H9 (cell line): ENCODE results near the gene BHLHE41. TPM values are rescaled to one million over a fixed set of nuclear protein-coding genes. Genes with fewer than 3 reads are reported as not detected.

ENCODE experiments used
- DNase-seq: peaks from one replicate; pipeline ENCODE4 v3.0.0-alpha.2; 2017
- H2AFZ ChIP-seq: one replicate; pipeline ENCODE4 v1.6.1; 2013; ENCODE audit warnings: mild to moderate bottlenecking, low read length, control low read depth, moderate library complexity
- H2AK5ac ChIP-seq: 2 replicates; pipeline ENCODE4 v1.6.1; 2013; ENCODE audit warnings: low read length, control low read depth, mixed read lengths; ENCODE audit not compliant: insufficient read length
- H2BK120ac ChIP-seq: one replicate; pipeline ENCODE4 v1.6.1; 2013; ENCODE audit warnings: low read depth, mild to moderate bottlenecking, low read length, control low read depth, inconsistent platforms; ENCODE audit not compliant: poor library complexity, severe bottlenecking
- H2BK12ac ChIP-seq: 2 replicates; pipeline ENCODE4 v1.6.1; 2013; ENCODE audit warnings: low read length, control low read depth, mixed read lengths, low read depth; ENCODE audit not compliant: insufficient read length
- H2BK15ac ChIP-seq: 2 replicates; pipeline ENCODE4 v1.6.1; 2013; ENCODE audit warnings: low read depth, low read length, control low read depth
- H2BK20ac ChIP-seq: one replicate; pipeline ENCODE4 v1.6.1; 2013; ENCODE audit warnings: low read depth, mild to moderate bottlenecking, low read length, control low read depth, inconsistent platforms; ENCODE audit not compliant: poor library complexity, severe bottlenecking
- H2BK5ac ChIP-seq: 2 replicates; pipeline ENCODE4 v1.6.1; 2013; ENCODE audit warnings: low read length, control low read depth, mixed read lengths; ENCODE audit not compliant: insufficient read length
- H3K14ac ChIP-seq: 2 replicates; pipeline ENCODE4 v1.6.1; 2013; ENCODE audit warnings: low read length, control low read depth; ENCODE audit not compliant: insufficient read depth
- H3K18ac ChIP-seq: 2 replicates; pipeline ENCODE4 v1.6.1; 2013; ENCODE audit warnings: low read depth, mild to moderate bottlenecking, mixed read lengths, low read length, control low read depth; ENCODE audit not compliant: insufficient read length
- H3K23ac ChIP-seq: 2 replicates; pipeline ENCODE4 v1.6.1; 2013; ENCODE audit warnings: low read length, control low read depth, mixed read lengths, low read depth; ENCODE audit not compliant: insufficient read length
- H3K23me2 ChIP-seq: 2 replicates; pipeline ENCODE4 v1.6.1; 2013; ENCODE audit warnings: low read depth, mild to moderate bottlenecking, mixed read lengths, low read length, control low read depth; ENCODE audit not compliant: insufficient read length, poor library complexity, severe bottlenecking
- H3K27ac ChIP-seq: 2 replicates; pipeline ENCODE4 v1.5.1; 2013; ENCODE audit warnings: low read length, control low read depth, mixed read lengths, low read depth; ENCODE audit not compliant: insufficient read length
- H3K27me3 ChIP-seq: 2 replicates; pipeline ENCODE4 v1.6.1; 2013; ENCODE audit warnings: low read length, control low read depth, inconsistent platforms; ENCODE audit not compliant: insufficient read depth
- H3K4ac ChIP-seq: 2 replicates; pipeline ENCODE4 v1.6.1; 2013; ENCODE audit warnings: low read depth, mild to moderate bottlenecking, control low read depth, inconsistent platforms, low read length, moderate library complexity
- H3K4me1 ChIP-seq: 2 replicates; pipeline ENCODE4 v1.6.1; 2013; ENCODE audit warnings: low read length, control low read depth, inconsistent platforms; ENCODE audit not compliant: insufficient read depth
- H3K4me2 ChIP-seq: 2 replicates; pipeline ENCODE4 v1.6.1; 2013; ENCODE audit warnings: low read length, control low read depth, mixed read lengths; ENCODE audit not compliant: insufficient read length, insufficient read depth
- H3K56ac ChIP-seq: 2 replicates; pipeline ENCODE4 v1.6.1; 2013; ENCODE audit warnings: low read depth, mild to moderate bottlenecking, mixed read lengths, low read length, control low read depth; ENCODE audit not compliant: insufficient read length
- H3K79me1 ChIP-seq: 2 replicates; pipeline ENCODE4 v1.6.1; 2013; ENCODE audit warnings: low read depth, mild to moderate bottlenecking, moderate library complexity, low read length, control low read depth, inconsistent platforms; ENCODE audit not compliant: insufficient read depth, poor library complexity, severe bottlenecking
- H3K79me2 ChIP-seq: 2 replicates; pipeline ENCODE4 v1.6.1; 2013; ENCODE audit warnings: low read length, control low read depth, inconsistent platforms; ENCODE audit not compliant: insufficient read depth
- H3K9ac ChIP-seq: 2 replicates; pipeline ENCODE4 v1.6.1; 2013; ENCODE audit warnings: low read length, control low read depth, mixed read lengths; ENCODE audit not compliant: insufficient read length; ENCODE audit errors: extremely low read depth
- H3K9me3 ChIP-seq: one replicate; pipeline ENCODE4 v1.6.1; 2013; ENCODE audit warnings: low read depth, low read length, inconsistent platforms; ENCODE audit not compliant: control insufficient read depth
- H3T11ph ChIP-seq: one replicate; pipeline ENCODE4 v1.6.1; 2013; ENCODE audit warnings: mild to moderate bottlenecking, low read length, control low read depth, inconsistent platforms
- H4K20me1 ChIP-seq: one replicate; pipeline ENCODE4 v1.6.1; 2013; ENCODE audit not compliant: control insufficient read depth, insufficient read length, insufficient read depth
- H4K5ac ChIP-seq: 2 replicates; pipeline ENCODE4 v1.6.1; 2013; ENCODE audit warnings: low read depth, mild to moderate bottlenecking, mixed read lengths, low read length, control low read depth; ENCODE audit not compliant: insufficient read length
- H4K8ac ChIP-seq: replicated peaks from 2 replicates; pipeline ENCODE4 v1.6.1; 2013; ENCODE audit warnings: low read length, control low read depth, mixed read lengths, low read depth; ENCODE audit not compliant: insufficient read length
- H4K91ac ChIP-seq: 2 replicates; pipeline ENCODE4 v1.6.1; 2013; ENCODE audit warnings: low read depth, mild to moderate bottlenecking, moderate library complexity, mixed read lengths, low read length, control low read depth; ENCODE audit not compliant: insufficient read length
- H3K27ac Mint-ChIP-seq, 3 experiments: 2 replicates in 2 of 3; 3 replicates in 1 of 3; pipeline ENCODE4 v1.8.0; 2020 to 2021; ENCODE audit warnings: mixed read lengths in 3 of 3, mild to moderate bottlenecking in 1 of 3, moderate library complexity in 1 of 3
- H3K27me3 Mint-ChIP-seq: 2 replicates; pipeline ENCODE4 v1.8.0; 2021; ENCODE audit warnings: low read depth, mild to moderate bottlenecking, moderate library complexity, mixed read lengths
- H3K36me3 Mint-ChIP-seq, 3 experiments: 2 replicates in 2 of 3; 3 replicates in 1 of 3; pipeline ENCODE4 v1.8.0; 2020 to 2021; ENCODE audit warnings: low read depth in 3 of 3, mixed read lengths in 3 of 3; ENCODE audit not compliant: insufficient read depth in 1 of 3
- H3K4me1 Mint-ChIP-seq, 2 experiments: 2 replicates each; pipeline ENCODE4 v1.8.0; 2020; ENCODE audit warnings: mixed read lengths in 2 of 2
- H3K4me3 Mint-ChIP-seq, 2 experiments: 2 replicates in 1 of 2; 3 replicates in 1 of 2; pipeline ENCODE4 v1.8.0; 2020 to 2021; ENCODE audit warnings: mild to moderate bottlenecking in 2 of 2, mixed read lengths in 2 of 2, moderate library complexity in 1 of 2
- H3K9me3 Mint-ChIP-seq, 2 experiments: 2 replicates in 1 of 2; 3 replicates in 1 of 2; pipeline ENCODE4 v1.8.0; 2020; ENCODE audit warnings: mild to moderate bottlenecking in 2 of 2, mixed read lengths in 2 of 2, moderate library complexity in 1 of 2
- CTCF ChIP-seq: fragments of 200-600 bp; sonication (generic); conservative IDR thresholded peaks from 3 replicates; pipeline ENCODE4 v1.8.0; 2021; ENCODE audit warnings: antibody characterized with exemption, mild to moderate bottlenecking
- WGBS: extraction: QIAGEN DNeasy Blood & Tissue Kit; methylation state at CpG from one replicate; pipeline ENCODE4 v1.1.7; 2013; ENCODE audit warnings: missing lambda C conversion rate, low lambda C conversion rate, mixed read lengths; ENCODE audit not compliant: insufficient read length; ENCODE audit errors: extremely low coverage; 5-methylcytosine and 5-hydroxymethylcytosine counted together
- total RNA-seq: library from RNA; stranded (reverse); gene quantifications from 2 replicates; pipeline ENCODE4 v1.2.1, GENCODE V29; 2021

BHLHE41 gene
- total RNA-seq, 1 experiment from 2014 or later, result 0.33 TPM

GRCh38 chr12:26135571-26135970 lies 10.7 kb upstream of the BHLHE41 start:
- Histone ChIP-seq H4K8ac (no peak overlapping the region), H3K4ac (no peak overlapping the region), H2BK12ac (no peak overlapping the region), H3K23ac (no peak overlapping the region), H3K4me2 (no peak overlapping the region), H4K91ac (no peak overlapping the region), H3K14ac (no peak overlapping the region), H2AK5ac (no peak overlapping the region), H3K79me2 (no peaks in the 10 kb centered on the region), H2BK5ac (no peak overlapping the region), H3T11ph (no peak overlapping the region), H3K56ac (no peak overlapping the region), H2AFZ (no peak overlapping the region), H2BK120ac (no peak overlapping the region), H2BK20ac (no peak overlapping the region), H2BK15ac (no peak overlapping the region), H3K4me1 (peaks cover 3% of the 10 kb centered on the region; the same call in 1 of the 2 replicates), H3K23me2 (no peaks in the 10 kb centered on the region), H4K5ac (no peak overlapping the region), H3K27ac (no peak overlapping the region), H3K18ac (no peak overlapping the region), H4K20me1 (no peaks in the 10 kb centered on the region), H3K79me1 (no peaks in the 10 kb centered on the region), H3K9me3 (no peaks in the 10 kb centered on the region), H3K9ac (no peak overlapping the region), H3K27me3 (no peaks in the 10 kb centered on the region)
- Mint-ChIP-seq H3K27me3 (peaks cover 43% of the 10 kb centered on the region), H3K9me3 (no peaks in the 10 kb centered on the region), H3K36me3 (no peaks in the 10 kb centered on the region), H3K4me1 (peaks cover 13% of the 10 kb centered on the region in 2 experiments), H3K4me3 (no peak overlapping the region), H3K27ac (no peak overlapping the region)
- DNase-seq, result no peak
- no CpG with 5 or more reads among the region's 3 CpGs for WGBS
- TF ChIP-seq CTCF, result no peak
